GM12801 (cell line): ENCODE measurements around the gene C1orf159.

Experiments used
- TF ChIP-seq, protein P1 (sequence below): IDR thresholded peaks from one replicate; pipeline ENCODE4 v1.5.1; 2011; ENCODE audit warnings: control low read depth; ENCODE audit not compliant: insufficient read length; ENCODE audit errors: extremely low read depth

C1orf159 gene

DNA sequence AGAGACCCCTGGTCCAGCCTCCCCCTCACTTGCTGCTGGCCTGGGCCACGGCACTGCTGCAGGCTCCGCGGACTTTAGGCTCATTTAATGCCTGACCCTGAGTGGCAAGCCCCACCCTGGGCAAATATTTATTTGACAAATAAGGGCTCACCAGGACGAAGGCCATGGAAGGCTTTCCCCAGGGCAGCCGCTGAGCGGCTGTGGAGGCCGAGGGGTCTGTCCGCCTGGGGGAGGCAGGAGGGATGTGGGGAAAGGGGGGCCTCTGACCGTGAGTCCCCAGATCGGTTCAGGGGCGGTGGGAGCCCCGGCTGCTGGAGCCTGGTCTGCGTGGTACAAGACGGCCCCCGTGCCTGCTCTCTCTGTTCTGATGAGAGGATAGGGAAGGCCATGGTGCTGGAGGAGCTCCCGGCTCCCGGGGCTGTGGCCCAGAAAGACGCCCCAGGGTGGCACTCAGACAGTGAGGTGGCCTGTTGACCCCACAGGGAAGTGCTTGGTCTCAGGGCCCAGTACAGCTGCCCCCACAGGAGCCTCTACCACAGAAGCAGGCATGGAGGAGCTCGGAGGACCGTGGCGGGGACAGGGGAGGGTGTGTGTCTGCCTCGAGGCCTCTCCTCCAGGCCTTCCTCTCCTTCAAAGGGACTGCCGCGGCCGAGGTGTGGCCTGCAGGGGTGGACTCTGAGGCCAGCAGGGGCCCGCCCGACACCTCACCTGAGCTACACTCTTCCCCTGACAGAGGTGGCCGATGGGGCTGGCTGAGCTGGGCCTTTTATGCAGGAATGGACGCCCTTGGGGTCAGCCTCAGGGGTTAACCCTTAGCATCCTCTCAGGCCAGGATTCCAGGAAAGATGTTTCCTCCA lies 9.1 kb upstream of the C1orf159 start:
- TF ChIP-seq, protein P1, sequence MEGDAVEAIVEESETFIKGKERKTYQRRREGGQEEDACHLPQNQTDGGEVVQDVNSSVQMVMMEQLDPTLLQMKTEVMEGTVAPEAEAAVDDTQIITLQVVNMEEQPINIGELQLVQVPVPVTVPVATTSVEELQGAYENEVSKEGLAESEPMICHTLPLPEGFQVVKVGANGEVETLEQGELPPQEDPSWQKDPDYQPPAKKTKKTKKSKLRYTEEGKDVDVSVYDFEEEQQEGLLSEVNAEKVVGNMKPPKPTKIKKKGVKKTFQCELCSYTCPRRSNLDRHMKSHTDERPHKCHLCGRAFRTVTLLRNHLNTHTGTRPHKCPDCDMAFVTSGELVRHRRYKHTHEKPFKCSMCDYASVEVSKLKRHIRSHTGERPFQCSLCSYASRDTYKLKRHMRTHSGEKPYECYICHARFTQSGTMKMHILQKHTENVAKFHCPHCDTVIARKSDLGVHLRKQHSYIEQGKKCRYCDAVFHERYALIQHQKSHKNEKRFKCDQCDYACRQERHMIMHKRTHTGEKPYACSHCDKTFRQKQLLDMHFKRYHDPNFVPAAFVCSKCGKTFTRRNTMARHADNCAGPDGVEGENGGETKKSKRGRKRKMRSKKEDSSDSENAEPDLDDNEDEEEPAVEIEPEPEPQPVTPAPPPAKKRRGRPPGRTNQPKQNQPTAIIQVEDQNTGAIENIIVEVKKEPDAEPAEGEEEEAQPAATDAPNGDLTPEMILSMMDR = no peak

GRCh38 chr1:1124508-1124785 lies 8.6 kb upstream of the C1orf159 start:
- TF ChIP-seq, protein P1 = no peak

GRCh38 chr1:1123581-1124507 lies 8.0 kb upstream of the C1orf159 start:
- TF ChIP-seq, protein P1 = no peak

DNA sequence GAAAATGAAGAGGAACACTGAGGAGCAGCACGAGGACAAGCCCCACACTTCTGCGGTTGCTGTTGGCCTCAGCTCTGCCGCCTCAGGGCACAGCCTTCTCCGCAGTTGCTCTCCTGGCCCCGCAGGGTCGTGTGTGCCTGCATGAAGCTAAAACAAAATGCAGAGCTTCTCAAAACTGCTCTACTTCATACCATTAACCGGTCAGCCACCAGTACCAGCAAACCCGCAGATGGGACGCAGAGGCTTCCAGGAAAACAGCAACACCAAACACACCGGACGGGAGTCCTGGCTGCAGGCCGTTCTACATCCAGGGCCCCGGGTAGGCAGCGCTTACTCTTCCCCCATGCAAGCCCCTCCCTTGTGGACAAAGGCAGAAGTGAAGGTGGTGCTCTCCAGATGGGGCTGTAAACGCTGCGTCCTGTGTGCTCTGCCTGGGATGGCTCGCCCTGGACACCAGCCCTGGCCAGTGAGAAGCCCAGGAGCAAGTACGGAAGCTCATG lies 7.1 kb upstream of the C1orf159 start:
- TF ChIP-seq, protein P1 = no peak

GRCh38 chr1:1122078-1122811 lies 6.4 kb upstream of the C1orf159 start:
- TF ChIP-seq, protein P1 = no peak

- TF ChIP-seq, protein P1 = no peak
Measured at GRCh38 chr1:1121611-1122077, 5.8 kb upstream of the C1orf159 start.
